Gastrocnemius medialis (tissue), 4 donors: ENCODE measurements around the gene RBM47.

Experiments
- POLR2A ChIP-seq, 2 donors: fragments of 450-650 bp; IDR thresholded peaks; one replicate each; pipeline ENCODE4 v1.6.1; 2017; ENCODE audit warnings: antibody characterized with exemption in 2 of 2, mild to moderate bottlenecking in 2 of 2, moderate library complexity in 2 of 2
- TF ChIP-seq, protein P1 (sequence below), 5 experiments: fragments of 450-650 bp in 3 of 5; fragments of 200-600 bp in 2 of 5; sonication (generic) in 2 of 5; IDR thresholded peaks in 4 of 5; conservative IDR thresholded peaks in 1 of 5; 1 replicate in 4 of 5; 2 replicates in 1 of 5; pipeline ENCODE4 v1.5.1; 2016 to 2019; ENCODE audit warnings: antibody characterized with exemption in 5 of 5, mild to moderate bottlenecking in 3 of 5, moderate library complexity in 3 of 5

DNA sequence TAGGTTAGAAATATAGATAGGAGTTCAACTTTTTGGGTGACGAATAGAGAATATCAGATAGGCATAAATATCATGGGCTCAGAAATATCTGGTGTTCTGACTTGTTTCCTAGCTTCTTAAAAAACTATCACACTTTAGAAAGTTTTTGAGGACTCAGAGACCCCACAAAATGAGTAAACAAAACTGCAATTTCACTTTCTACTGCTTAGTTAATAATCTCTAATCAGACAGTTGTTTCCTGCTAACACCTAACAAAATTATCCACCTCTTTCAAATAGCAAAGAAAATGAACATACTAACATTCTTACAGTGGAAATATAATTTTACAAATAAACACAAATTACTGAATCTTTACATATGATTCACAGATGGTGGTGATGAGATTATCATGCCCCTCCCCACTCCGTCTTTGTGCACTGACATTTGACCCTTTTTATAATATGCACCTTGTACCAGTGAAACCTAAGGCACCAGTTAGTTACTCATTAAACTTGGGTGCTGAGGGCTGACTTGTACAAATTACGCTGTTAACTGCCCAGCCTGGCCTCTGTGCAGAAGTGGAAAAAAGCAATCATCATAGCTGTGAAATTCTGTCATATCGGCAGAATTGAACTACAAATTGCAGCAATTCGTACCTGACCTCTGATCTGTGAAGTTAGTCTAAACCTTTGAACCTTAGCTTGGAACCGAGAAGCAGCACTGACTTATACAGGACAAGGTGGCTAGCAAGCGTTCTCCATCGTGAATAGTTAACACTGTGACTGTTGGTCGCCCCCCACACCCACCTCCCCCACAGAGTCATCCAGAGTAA lies 155.9 kb downstream of the RBM47 start:
- TF ChIP-seq, protein P1, sequence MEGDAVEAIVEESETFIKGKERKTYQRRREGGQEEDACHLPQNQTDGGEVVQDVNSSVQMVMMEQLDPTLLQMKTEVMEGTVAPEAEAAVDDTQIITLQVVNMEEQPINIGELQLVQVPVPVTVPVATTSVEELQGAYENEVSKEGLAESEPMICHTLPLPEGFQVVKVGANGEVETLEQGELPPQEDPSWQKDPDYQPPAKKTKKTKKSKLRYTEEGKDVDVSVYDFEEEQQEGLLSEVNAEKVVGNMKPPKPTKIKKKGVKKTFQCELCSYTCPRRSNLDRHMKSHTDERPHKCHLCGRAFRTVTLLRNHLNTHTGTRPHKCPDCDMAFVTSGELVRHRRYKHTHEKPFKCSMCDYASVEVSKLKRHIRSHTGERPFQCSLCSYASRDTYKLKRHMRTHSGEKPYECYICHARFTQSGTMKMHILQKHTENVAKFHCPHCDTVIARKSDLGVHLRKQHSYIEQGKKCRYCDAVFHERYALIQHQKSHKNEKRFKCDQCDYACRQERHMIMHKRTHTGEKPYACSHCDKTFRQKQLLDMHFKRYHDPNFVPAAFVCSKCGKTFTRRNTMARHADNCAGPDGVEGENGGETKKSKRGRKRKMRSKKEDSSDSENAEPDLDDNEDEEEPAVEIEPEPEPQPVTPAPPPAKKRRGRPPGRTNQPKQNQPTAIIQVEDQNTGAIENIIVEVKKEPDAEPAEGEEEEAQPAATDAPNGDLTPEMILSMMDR (IDR thresholded peaks at IDR 0.05 in 4 of 5, conservative IDR thresholded peaks at IDR 0.05 in 1 of 5): no peak
- TF ChIP-seq POLR2A (IDR thresholded peaks at IDR 0.05): no peak
